Fibroblast of skin of left biceps (primary cell): ENCODE data around the gene C1orf210.

Experiments used
- DNase-seq, 2 experiments: peaks; one replicate each; pipeline ENCODE4 v3.0.0-alpha.2; 2013; ENCODE audit warnings: low read depth in 2 of 2

The C1orf210 gene

DNA sequence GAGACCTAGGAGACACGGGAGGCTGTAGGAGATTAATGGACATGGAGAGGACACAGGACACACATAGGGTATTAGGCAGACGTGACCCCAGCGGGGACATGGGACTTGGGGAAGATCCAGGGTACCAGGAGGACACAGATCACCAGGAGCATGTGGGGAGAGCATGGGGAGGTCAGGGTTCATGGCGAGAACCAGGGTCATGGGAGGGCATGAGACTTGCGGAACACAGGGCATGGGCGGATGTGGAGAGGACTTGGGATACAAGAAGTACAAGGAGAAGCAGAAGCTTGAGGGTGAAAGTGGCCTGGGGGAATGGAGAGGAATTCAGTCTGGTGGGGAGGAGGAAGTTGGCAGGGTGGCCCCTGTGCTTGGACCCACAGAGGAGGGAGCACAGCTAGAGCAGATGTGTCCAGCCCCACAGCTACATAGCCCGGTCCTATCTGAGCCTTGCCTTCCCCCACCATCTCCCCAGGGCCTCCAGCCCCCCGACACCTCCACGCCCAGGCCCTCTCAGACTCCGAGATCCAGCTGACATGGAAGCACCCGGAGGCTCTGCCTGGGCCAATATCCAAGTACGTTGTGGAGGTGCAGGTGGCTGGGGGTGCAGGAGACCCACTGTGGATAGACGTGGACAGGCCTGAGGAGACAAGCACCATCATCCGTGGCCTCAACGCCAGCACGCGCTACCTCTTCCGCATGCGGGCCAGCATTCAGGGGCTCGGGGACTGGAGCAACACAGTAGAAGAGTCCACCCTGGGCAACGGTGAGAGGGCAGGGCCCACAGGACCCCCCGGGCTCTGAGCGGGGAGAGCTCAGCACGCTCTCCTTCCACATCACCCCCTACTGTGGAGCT is 27.5 kb upstream of the C1orf210 start:
- DNase-seq: no peak

DNA sequence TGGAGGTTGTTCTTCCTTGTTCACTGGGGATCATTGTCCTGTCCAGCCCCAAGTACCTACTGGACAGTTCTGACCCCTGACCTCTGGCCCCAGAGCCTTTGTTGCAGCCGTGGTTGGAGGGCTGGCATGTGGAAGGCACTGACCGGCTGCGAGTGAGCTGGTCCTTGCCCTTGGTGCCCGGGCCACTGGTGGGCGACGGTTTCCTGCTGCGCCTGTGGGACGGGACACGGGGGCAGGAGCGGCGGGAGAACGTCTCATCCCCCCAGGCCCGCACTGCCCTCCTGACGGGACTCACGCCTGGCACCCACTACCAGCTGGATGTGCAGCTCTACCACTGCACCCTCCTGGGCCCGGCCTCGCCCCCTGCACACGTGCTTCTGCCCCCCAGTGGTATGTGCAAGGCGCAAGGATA is 26.8 kb upstream of the C1orf210 start:
- DNase-seq: no peak

DNA sequence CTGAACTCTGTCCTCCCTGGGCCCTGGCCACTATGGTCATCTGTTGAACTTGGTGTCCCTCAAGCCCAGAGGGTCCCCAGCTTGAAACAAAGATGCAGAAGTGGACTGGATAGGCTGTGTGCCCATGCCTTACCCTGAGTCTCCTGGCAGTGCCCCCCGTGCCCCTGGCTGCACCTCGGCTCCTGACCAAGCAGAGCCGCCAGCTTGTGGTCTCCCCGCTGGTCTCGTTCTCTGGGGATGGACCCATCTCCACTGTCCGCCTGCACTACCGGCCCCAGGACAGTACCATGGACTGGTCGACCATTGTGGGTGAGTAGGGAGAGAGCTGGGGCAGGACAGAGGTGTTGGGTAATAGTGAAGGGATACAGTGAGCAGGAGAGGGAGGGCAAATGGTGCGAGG is 26.1 kb upstream of the C1orf210 start:
- no peak for DNase-seq

DNA sequence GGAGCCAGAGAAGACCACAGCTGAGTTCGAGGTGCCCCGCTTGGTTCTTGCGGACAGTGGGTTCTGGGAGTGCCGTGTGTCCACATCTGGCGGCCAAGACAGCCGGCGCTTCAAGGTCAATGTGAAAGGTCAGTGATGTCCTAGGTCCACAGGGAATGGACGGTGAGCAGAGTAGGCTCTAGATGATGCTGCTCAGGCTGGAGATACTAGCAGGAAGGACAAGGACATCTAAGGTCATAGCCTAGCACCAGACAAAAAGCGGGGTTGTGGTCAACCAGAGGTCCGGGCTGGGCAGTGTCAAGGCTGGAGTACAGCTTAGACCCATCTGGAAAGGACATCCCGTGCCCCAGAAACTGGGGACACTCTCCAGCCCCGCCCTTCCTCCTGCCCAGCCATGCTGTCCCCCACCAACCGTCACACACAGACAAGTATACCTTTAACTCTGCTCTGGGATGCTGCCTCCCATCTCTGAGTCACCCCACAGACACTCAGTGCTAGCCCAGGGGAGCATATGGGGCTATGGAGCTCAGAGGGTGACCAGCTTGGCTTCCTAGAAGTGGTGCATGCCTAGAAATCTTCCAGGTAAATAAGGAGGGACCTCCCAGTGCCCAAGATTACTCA is 24.1 kb upstream of the C1orf210 start:
- no peak for DNase-seq

DNA sequence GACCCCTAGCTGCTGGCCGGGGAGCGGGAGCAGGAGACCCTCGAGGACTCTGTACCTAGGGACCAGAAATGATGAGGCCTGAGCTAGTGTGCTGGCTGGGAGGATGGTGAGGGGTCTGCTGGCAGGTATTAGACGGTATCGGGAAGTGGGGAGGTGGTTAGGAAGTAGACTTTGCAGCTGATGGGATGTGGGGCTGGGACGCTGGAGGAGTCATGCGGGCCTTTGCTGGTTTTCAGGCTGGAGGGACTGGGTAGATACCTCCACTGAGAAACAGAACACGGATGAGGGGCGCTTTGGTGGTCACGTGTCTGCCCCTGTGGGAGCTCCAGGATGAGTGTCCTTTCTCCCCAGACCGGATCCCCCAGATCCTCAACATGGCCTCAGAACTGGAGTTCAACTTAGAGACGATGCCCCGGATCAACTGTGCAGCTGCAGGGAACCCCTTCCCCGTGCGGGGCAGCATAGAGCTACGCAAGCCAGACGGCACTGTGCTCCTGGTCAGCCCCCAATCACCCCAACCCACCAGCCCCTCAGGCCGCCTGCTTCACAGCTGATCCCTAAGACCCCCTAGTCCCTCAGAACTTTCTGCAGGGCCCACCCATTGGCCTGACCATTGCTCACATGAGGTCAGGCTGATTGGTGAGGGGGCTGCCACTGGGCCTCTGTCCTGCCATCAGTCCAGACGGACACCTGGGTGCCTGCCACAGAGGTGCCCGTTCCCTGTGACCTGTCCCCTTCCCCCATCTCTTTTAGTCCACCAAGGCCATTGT is 23.4 kb upstream of the C1orf210 start:
- DNase-seq: no peak

DNA sequence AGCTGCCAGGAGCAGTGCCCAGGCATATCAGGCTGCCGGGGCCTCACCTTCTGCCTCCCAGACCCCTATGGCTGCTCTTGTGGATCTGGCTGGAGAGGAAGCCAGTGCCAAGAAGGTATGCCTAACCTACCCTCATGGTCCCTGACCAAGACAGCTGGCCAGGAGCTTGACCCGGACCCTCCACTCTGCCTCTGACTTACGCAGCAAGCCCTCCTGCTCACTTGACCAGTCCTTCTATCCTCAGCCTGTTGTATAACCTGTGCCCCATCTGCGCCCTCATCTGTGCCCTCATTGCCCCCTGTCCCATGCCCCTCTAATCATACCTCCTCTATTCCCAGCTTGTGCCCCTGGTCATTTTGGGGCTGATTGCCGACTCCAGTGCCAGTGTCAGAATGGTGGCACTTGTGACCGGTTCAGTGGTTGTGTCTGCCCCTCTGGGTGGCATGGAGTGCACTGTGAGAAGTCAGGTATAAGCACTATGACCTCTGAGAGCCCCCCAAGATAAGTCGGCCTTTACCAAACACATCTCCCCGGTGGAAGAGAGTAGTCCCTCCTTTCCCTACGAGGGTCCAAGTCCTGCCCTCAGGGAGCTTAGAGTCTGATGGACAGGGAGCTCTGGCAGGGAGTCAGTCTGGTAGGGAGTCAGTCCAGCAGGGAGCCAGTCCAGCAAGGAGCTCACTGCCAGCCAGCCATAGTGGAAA is 22.2 kb upstream of the C1orf210 start:
- no peak for DNase-seq

DNA sequence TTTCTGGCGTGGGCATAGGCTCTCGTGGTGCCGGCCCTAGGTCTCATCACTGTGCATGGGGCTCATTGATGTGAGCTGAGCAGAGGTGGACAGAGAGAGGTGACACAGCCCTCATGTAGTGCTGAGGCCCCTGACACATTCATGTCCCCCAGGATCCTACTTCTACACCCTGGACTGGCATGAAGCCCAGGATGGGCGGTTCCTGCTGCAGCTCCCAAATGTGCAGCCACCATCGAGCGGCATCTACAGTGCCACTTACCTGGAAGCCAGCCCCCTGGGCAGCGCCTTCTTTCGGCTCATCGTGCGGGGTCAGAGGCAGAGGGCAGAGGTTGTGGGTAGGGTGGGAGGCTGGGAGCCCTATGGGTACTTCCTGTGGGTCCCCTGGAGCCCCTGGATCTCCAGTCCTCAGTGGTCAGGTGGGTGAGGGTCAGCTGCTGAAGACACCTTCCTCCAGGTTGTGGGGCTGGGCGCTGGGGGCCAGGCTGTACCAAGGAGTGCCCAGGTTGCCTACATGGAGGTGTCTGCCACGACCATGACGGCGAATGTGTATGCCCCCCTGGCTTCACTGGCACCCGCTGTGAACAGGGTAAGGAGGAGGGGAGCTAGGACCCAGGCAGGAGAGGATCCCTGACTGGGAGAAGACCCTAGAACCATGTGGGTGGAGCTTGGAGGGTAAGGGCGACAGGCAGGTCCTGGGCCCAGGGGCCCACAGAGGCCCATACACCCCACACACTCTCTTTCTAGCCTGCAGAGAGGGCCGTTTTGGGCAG is 21.5 kb upstream of the C1orf210 start:
- no peak for DNase-seq

DNA sequence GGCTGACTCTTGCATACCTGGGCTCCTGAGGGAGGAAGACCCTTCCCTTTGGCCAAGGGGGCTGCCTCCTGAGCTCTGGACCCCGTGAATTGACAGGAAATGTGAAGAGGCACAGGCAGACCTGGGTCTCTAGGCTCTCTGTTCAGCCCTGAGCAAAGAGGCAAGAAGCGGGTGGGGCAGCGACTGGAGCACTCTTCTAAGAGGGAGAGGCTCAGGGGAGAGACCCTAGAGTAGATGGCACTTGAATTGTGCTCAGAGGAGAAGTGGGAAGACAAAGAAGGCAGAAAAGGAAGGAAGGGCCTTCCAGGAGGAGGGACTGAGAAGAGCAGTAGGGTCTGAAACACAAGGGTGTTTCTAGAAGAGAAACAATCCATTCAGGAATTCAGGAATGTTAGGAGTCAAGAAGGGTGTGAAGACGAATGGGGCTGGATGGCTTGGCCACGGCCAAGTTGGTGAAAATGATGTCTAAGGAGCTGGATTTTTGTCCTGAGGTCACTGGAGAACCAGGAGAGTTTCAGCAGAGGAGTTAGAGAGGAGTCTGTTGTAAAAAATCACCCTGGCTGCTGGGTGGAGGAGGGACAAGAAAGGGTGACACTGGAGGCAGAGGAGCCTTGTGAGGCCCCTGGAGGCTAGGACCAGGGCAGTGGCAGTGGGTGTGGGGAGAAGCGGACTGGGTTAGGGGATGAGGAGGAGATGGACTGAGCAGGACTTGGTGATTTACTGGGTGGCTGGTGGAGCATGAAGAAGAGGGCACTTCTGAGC is 20.7 kb upstream of the C1orf210 start:
- no peak for DNase-seq

DNA sequence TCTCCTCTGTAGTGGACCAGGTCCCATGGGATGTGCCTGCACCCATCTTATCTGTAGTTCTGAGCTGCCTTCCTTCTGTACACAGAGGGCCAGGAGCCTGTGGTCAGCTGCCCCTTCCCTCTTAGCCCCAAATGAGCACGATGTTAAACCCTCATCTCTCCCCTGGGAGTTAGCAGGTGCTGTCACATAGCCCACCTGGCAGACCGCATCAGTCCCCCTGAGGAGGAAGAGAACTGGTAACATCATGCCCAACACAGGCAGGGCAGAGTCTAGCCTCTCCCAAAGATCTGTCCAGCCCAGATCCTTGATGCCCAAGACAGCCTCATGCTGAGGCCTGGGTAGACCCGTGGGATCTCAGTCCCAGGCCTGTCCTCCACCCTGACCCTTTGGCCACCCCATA is 20.1 kb upstream of the C1orf210 start:
- DNase-seq: no peak

DNA sequence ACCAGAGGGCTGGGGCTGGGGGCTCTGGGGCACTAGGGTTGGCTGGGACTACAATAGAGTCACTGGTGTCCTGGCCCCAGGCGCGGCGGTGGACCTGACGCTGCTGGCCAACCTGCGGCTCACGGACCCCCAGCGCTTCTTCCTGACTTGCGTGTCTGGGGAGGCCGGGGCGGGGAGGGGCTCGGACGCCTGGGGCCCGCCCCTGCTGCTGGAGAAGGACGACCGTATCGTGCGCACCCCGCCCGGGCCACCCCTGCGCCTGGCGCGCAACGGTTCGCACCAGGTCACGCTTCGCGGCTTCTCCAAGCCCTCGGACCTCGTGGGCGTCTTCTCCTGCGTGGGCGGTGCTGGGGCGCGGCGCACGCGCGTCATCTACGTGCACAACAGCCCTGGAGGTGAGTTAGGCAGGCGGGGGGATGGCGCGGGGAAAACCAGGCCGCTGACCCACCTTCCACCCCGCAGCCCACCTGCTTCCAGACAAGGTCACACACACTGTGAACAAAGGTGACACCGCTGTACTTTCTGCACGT is 19.5 kb upstream of the C1orf210 start:
- DNase-seq: no peak

DNA sequence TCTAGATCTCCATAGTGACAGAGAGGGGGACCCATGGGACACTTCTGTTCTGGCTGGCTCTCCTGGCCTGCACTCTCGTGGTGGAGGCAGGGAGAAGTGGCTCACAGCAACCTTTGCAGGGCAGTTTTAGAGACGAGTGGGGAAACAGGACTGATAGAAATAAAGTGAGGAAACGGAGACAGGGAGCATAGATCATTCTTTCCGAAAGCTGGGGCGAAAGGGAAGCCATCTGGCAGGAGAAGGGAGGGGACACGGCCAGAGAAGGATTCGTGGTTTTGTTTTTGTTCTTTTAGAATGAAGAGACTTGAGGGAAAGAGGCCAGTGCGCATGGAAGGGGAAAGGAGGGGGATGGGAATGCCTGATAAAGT is 18.9 kb upstream of the C1orf210 start:
- DNase-seq: no peak

DNA sequence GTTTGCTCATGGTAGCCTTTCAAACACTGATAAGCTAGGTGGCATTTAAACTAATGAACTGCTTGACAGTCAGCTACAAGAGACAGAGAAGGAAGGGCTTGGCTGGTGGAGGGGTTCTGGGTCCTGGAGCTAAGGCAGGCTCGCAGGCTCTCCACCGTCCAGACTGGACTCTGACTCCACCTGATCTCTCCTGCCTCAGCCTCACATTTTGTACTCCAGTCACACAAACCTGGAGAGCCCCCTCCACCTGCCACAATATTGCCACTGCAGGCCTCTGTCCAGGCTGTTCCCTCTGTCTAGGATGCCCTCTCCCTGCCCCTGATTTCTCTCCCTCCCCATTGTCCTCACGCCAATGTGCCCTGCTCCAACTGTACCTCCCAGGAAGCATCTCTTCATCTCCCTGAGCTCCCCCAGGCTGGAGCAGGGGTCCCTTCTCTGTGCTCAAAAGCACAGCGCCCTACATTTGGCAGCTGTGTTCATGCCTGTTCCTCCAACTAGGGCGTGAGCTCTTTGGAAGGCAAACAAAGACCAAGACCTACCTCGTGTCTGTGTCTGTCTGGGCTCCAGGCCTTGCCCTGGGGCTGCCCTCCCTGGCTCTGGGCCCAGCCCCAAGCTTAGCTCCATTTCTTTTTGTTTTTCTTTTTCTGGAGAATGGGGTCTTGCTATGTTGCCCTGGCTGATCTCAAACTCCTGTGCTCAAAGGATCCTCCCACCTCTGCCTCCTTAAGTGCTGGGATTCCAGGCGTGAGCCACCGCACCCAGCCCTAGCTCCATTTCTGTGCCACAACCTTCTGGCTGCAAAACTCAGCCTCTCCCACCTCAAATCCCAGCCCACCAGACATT is 18.3 kb upstream of the C1orf210 start:
- DNase-seq: no peak

DNA sequence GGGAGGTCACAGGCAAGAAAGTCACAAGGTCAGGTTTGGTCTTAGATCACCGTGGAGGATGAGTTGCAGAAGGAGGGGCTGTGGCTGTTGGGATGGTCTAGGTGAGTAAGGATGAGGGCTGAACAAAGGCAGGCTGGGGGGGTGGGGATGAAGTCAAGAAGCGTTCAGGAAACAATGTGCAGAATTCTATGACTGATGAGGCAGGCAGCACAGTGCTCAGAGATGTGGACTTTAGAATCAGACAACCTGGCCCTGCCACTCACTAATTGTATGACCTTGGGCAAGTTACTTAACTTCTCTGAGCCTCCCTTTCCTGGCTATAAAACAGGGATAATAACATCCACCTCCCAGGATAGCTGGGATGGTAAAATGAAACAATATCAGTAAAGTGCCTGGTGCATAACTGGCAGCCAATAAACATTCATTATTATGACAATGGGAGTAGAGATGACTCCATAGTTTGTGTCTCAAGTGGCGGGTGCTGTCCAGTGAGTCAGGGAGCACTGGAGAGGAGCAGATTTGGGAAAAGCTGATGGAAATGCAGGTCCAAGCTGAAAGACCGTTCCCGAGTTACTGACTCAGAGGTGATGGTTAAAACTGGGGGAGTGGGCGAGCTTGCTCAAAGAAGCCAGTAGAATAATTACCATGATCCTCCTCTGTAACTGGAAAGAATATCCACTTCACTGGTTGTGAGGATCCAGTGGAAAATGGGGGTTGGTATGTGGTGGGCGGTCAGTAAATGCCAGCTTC is 17.5 kb upstream of the C1orf210 start:
- DNase-seq: no peak

DNA sequence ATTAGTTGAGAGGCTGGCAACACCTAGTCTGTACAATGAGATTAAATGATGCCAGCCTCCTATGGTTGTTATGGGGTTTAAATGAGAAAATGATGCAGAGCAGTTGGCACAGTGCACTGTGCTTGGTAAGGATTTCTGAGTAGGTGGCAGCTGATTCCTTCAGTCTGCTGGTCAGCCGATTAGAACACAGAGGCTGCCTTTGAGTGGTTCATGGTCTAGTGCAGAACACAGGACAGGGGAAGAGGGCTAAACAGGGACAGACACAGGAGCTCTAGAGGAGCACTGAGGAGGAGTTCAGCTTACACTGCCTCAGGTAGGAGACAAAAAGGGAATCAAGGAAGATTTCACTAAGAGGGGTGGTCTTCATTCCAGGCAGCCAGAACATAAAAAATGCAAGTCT is 16.8 kb upstream of the C1orf210 start:
- no peak for DNase-seq

DNA sequence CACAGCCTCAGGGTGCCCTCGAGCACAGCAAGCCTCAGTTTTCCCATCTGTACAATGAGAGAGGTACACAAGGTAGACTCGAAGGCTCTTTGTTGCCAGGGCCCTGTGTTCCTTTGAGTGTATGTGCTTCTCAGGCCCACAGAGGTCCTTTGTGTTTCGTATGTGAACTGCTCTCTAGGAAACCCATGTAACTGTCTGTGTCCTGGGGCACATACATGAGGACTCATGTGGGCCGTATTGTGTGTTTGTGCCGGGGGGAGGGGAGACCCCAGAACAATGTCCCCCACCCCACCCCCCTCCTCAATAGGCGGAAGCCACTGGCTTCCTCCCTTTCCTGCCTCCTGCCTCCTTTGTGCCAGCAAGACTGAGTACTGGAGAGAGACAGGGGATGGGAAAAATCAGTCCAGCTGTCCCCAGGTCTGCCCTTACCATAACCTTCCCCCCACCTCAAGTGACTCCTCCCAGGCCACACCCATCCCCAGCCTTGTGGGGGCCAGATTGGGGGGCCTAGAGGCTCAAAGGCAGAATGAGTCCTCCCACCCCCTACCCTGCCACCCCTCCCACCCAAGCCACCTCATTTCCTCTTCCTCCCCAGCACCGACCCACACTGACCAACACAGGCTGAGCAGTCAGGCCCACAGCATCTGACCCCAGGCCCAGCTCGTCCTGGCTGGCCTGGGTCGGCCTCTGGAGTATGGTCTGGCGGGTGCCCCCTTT is 15.2 kb upstream of the C1orf210 start, which contains the start of gene TIE1:
TSS of gene TIE1 (plus strand) at position 605 of the 717 bp plus-strand sequence. CDS start at position 695, 90 bp downstream.
- no peak for DNase-seq

DNA sequence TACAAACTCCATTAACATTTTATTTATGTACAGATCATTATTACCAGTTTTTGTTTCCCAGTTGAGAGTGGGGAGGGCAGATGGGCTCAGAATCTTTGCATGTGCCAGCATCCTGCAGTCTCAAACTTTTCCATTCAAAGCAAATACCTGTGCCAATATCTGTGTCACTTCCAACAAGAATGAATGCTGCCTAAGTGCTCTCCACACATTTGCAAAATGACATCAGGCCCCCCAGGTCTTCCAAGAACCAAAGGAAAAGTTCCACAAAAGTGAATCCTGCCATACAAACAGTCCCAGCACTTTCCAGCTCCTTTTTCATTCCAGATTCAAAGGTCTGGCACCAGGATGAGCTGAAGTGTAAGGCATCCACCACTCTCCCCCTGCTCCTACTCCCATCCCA is 13.7 kb upstream of the C1orf210 start:
- DNase-seq: no peak

DNA sequence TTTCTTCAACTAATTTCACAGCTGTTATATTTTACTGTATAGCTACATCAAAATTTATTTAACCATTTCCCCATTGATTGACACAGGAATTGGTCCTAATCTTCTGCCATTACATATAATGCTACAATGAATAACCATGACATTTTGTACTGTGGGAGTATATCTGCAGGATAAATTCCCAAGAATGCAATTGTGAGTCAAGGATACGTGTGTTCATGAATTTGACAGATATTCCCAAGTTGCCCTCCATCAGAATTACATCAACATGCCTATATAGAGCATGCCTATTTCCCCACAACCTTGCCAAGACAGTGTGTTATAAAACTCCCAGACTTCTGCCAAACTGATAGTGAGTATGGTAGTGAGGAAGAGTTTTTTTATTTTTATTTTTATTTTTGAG is 12.7 kb upstream of the C1orf210 start:
- DNase-seq: no peak

DNA sequence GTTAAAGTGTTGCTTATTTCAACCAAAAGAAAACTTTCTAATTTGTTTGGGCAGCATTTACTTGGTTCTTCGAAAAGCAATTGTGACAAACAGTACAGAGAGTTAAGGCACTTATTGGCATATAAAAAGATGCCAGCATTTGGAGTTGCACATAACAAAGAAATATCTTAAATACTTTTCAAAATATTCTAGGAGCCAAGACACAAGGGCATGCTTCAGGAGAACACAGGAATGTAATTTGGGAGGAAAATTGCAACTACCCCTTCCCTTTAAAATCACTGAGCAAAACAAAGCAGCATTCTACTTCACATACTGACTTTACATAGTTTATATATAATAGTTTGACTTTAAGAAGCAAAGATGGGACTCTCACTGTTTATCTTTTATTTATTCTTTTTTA is 10.8 kb upstream of the C1orf210 start:
- no peak for DNase-seq
